Neural progenitor cell (in vitro differentiated cells): ENCODE results near the gene KCNMA1. TPM values are rescaled to one million over a fixed set of nuclear protein-coding genes. Genes with fewer than 3 reads are reported as not detected.

Source experiments
- DNase-seq: peaks from one replicate; pipeline ENCODE4 v3.0.0-alpha.2; 2016; ENCODE audit warnings: low spot score
- H2AFZ ChIP-seq: fragments of 200-600 bp; sonication (generic); replicated peaks from 2 replicates; pipeline ENCODE4 v1.6.1; 2016; ENCODE audit warnings: antibody characterized with exemption
- H3F3A ChIP-seq: fragments of 200-600 bp; sonication (generic); 2 replicates; pipeline ENCODE4 v1.6.1; 2016; ENCODE audit warnings: antibody characterized with exemption, low read depth
- H3K27ac ChIP-seq: fragments of 200-600 bp; sonication (generic); 2 replicates; pipeline ENCODE4 v1.5.1; 2016; ENCODE audit warnings: mild to moderate bottlenecking
- H3K27me3 ChIP-seq: fragments of 200-600 bp; sonication (generic); 2 replicates; pipeline ENCODE4 v1.6.1; 2016; ENCODE audit warnings: mild to moderate bottlenecking, moderate library complexity
- H3K36me3 ChIP-seq: fragments of 200-600 bp; sonication (generic); 2 replicates; pipeline ENCODE4 v1.5.1; 2016
- H3K4me1 ChIP-seq: fragments of 200-600 bp; sonication (generic); 2 replicates; pipeline ENCODE4 v1.6.1; 2016; ENCODE audit warnings: mixed run types
- H3K4me2 ChIP-seq: fragments of 200-600 bp; sonication (generic); 2 replicates; pipeline ENCODE4 v1.6.1; 2016
- H3K4me3 ChIP-seq: fragments of 200-600 bp; sonication (generic); 2 replicates; pipeline ENCODE4 v1.5.1; 2016
- H3K79me2 ChIP-seq: fragments of 200-600 bp; sonication (generic); 2 replicates; pipeline ENCODE4 v1.6.1; 2016; ENCODE audit warnings: low read depth
- H3K9ac ChIP-seq: fragments of 200-600 bp; sonication (generic); 2 replicates; pipeline ENCODE4 v1.6.1; 2016
- H3K9me3 ChIP-seq: fragments of 200-600 bp; sonication (generic); 2 replicates; pipeline ENCODE4 v1.5.1; 2016; ENCODE audit warnings: low read depth
- H4K20me1 ChIP-seq: fragments of 200-600 bp; sonication (generic); 2 replicates; pipeline ENCODE4 v1.6.1; 2016; ENCODE audit warnings: low read depth
- H3K27ac Mint-ChIP-seq: 3 replicates; pipeline ENCODE4 v1.8.0; 2021; ENCODE audit warnings: mixed read lengths
- H3K27me3 Mint-ChIP-seq: 2 replicates; pipeline ENCODE4 v1.8.0; 2022; ENCODE audit warnings: low read depth, mild to moderate bottlenecking, inconsistent platforms, moderate library complexity, mixed read lengths; ENCODE audit not compliant: insufficient read depth
- H3K36me3 Mint-ChIP-seq: 3 replicates; pipeline ENCODE4 v1.8.0; 2021; ENCODE audit warnings: mixed read lengths
- H3K4me1 Mint-ChIP-seq: 3 replicates; pipeline ENCODE4 v1.8.0; 2021; ENCODE audit warnings: mixed read lengths
- H3K4me3 Mint-ChIP-seq: 3 replicates; pipeline ENCODE4 v1.8.0; 2021; ENCODE audit warnings: mild to moderate bottlenecking, moderate library complexity, mixed read lengths
- H3K9me3 Mint-ChIP-seq: 3 replicates; pipeline ENCODE4 v1.8.0; 2020; ENCODE audit warnings: mixed read lengths
- EZH2 ChIP-seq: fragments of 200-600 bp; sonication (generic); IDR thresholded peaks from 2 replicates; pipeline ENCODE4 v1.6.1; 2017; ENCODE audit warnings: antibody characterized with exemption, mild to moderate bottlenecking, moderate library complexity
- EZH2phosphoT487 ChIP-seq: fragments of 200-600 bp; sonication (generic); IDR thresholded peaks from 2 replicates; pipeline ENCODE4 v1.6.1; 2017; ENCODE audit warnings: antibody characterized with exemption
- total RNA-seq: library from RNA; depleted of rRNA; stranded (reverse); fragments of >200 nt; gene quantifications from 2 replicates; pipeline ENCODE4 v1.2.3, GENCODE V29; 2015; ENCODE audit warnings: low replicate concordance
- TF ChIP-seq, protein P1 (sequence below): fragments of 200-600 bp; sonication (generic); IDR thresholded peaks from 2 replicates; pipeline ENCODE4 v1.5.1; 2017; ENCODE audit warnings: antibody characterized with exemption, mild to moderate bottlenecking

KCNMA1 gene
- total RNA-seq, 1 donor from 2014 or later: 2.4 TPM

DNA sequence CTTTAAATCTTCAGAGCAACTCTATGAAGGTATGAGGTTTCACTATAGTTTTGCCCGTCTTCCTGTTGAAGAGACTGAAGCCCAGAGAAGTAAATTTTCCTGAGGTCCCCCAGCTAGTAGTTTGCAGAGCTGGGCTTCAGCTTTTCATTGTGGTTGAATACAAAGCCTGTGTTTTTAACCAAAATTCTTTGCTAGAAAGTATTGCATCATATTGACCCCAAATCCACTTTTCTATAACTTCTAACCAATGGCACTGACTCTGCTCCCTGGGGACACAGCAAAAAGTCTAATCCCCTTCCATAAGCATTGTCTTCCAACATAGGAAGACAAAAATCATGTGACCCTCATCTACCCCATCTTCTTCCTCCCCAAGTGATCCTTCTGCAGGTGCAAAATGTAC lies 93.0 kb downstream of the KCNMA1 start:
- no peaks in the 10 kb centered on the region for H3K36me3 Mint-ChIP-seq
- H3K9me3 Mint-ChIP-seq: peaks cover 10% of the 10 kb centered on the region
- H4K20me1 ChIP-seq: no peaks in the 10 kb centered on the region
- H3F3A ChIP-seq: no peaks in the 10 kb centered on the region
- H2AFZ ChIP-seq: no peak overlapping the region
- no peaks in the 10 kb centered on the region for H3K4me1 ChIP-seq
- H3K9ac ChIP-seq: no peak overlapping the region
- no peak overlapping the region for H3K4me3 Mint-ChIP-seq
- no peak for DNase-seq
- H3K4me2 ChIP-seq: no peak overlapping the region
- H3K36me3 ChIP-seq: no peaks in the 10 kb centered on the region
- TF ChIP-seq, protein P1, sequence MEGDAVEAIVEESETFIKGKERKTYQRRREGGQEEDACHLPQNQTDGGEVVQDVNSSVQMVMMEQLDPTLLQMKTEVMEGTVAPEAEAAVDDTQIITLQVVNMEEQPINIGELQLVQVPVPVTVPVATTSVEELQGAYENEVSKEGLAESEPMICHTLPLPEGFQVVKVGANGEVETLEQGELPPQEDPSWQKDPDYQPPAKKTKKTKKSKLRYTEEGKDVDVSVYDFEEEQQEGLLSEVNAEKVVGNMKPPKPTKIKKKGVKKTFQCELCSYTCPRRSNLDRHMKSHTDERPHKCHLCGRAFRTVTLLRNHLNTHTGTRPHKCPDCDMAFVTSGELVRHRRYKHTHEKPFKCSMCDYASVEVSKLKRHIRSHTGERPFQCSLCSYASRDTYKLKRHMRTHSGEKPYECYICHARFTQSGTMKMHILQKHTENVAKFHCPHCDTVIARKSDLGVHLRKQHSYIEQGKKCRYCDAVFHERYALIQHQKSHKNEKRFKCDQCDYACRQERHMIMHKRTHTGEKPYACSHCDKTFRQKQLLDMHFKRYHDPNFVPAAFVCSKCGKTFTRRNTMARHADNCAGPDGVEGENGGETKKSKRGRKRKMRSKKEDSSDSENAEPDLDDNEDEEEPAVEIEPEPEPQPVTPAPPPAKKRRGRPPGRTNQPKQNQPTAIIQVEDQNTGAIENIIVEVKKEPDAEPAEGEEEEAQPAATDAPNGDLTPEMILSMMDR: no peak
- TF ChIP-seq EZH2: no peak
- TF ChIP-seq EZH2phosphoT487: no peak
- H3K27me3 Mint-ChIP-seq: no peaks in the 10 kb centered on the region
- no peaks in the 10 kb centered on the region for H3K4me1 Mint-ChIP-seq
- H3K27ac Mint-ChIP-seq: no peak overlapping the region
- no peaks in the 10 kb centered on the region for H3K79me2 ChIP-seq
- no peaks in the 10 kb centered on the region for H3K27me3 ChIP-seq
- H3K27ac ChIP-seq: no peak overlapping the region
- H3K4me3 ChIP-seq: no peak overlapping the region
- H3K9me3 ChIP-seq: peaks cover 5% of the 10 kb centered on the region

DNA sequence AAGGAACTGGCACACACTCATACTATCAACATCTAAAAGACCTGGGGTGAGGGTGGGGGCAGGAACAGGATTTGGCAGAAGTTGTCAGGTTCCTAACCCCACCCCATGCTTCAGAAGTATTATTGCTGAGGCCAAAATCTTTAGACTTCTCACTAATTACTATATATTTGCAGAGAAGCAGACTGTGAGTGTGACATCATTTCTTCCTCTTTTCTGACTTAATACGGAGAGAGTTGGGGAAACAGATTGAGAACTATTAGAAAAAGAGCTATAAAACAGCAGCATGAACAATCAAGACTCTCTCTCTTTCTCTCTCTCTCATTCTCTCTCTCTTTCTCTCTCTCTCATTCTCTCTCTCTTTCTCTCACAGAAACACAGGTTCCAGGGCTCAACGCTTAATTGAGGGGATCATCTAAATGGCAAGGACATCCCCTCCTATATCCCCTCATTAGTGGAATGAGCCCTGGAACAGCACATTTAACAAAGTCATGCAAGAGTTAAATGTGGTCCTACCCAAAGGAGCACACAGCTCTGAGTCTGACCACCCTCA lies 94.8 kb downstream of the KCNMA1 start:
- peaks cover 10% of the 10 kb centered on the region for H3K9me3 Mint-ChIP-seq
- no peaks in the 10 kb centered on the region for H3K36me3 Mint-ChIP-seq
- no peak overlapping the region for H3K4me3 ChIP-seq
- no peak overlapping the region for H3K27ac Mint-ChIP-seq
- no peaks in the 10 kb centered on the region for H4K20me1 ChIP-seq
- H3K4me1 Mint-ChIP-seq: no peaks in the 10 kb centered on the region
- no peak overlapping the region for H3K4me2 ChIP-seq
- TF ChIP-seq EZH2phosphoT487: no peak
- TF ChIP-seq EZH2: no peak
- TF ChIP-seq, protein P1: no peak
- peaks cover 5% of the 10 kb centered on the region for H3K9me3 ChIP-seq
- no peak overlapping the region for H3K9ac ChIP-seq
- H2AFZ ChIP-seq: no peak overlapping the region
- H3K27me3 Mint-ChIP-seq: no peaks in the 10 kb centered on the region
- H3K4me1 ChIP-seq: no peaks in the 10 kb centered on the region
- H3F3A ChIP-seq: no peaks in the 10 kb centered on the region
- H3K27me3 ChIP-seq: no peaks in the 10 kb centered on the region
- no peak for DNase-seq
- H3K36me3 ChIP-seq: no peaks in the 10 kb centered on the region
- no peak overlapping the region for H3K27ac ChIP-seq
- no peaks in the 10 kb centered on the region for H3K79me2 ChIP-seq
- H3K4me3 Mint-ChIP-seq: no peak overlapping the region

DNA sequence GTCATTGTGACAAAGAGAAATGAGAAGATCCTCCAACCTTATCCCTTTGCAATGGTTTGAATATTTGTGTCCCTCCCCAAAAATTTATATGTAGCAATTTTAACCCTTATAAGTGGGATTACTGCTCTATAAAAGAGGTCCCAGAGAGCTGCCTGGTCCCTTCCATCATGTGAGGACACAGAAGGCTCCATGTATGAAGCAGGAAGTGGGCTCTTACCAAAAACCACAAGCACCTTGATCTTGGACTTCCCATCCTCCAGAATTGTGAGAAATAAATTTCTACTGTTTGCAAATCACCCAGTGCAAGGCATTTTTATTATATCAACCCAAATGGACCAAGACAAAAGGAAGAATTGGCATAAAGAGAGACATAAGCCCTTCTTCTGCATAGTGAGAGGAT lies 95.7 kb downstream of the KCNMA1 start:
- H3F3A ChIP-seq: no peaks in the 10 kb centered on the region
- no peak for DNase-seq
- H3K27ac ChIP-seq: no peak overlapping the region
- H3K9me3 ChIP-seq: peaks cover 5% of the 10 kb centered on the region
- Mint-ChIP-seq H3K27me3 (no peaks in the 10 kb centered on the region), H3K4me1 (no peaks in the 10 kb centered on the region), H3K9me3 (peaks cover 10% of the 10 kb centered on the region), H3K27ac (no peak overlapping the region), H3K36me3 (no peaks in the 10 kb centered on the region), H3K4me3 (no peak overlapping the region)
- no peak overlapping the region for H3K4me3 ChIP-seq
- no peak overlapping the region for H3K4me2 ChIP-seq
- H3K9ac ChIP-seq: no peak overlapping the region
- H2AFZ ChIP-seq: no peak overlapping the region
- H3K4me1 ChIP-seq: no peaks in the 10 kb centered on the region
- H3K27me3 ChIP-seq: no peaks in the 10 kb centered on the region
- no peaks in the 10 kb centered on the region for H3K36me3 ChIP-seq
- H4K20me1 ChIP-seq: no peaks in the 10 kb centered on the region
- TF ChIP-seq, protein P1: no peak
- no peaks in the 10 kb centered on the region for H3K79me2 ChIP-seq
